Spinal cord (tissue), 10 donors: ENCODE results near the gene BRICD5. TPM values are rescaled to one million over a fixed set of nuclear protein-coding genes. Genes with fewer than 3 reads are reported as not detected.

Source experiments
- DNase-seq, 6 donors: peaks; one replicate each; pipeline versions ENCODE4 v3.0.0 to v3.0.0-alpha.2; 2013 to 2015; ENCODE audit warnings: low spot score in 6 of 6, low read depth in 4 of 6
- H3K27ac ChIP-seq: one replicate; pipeline ENCODE4 v1.5.1; 2013; ENCODE audit warnings: low read depth, low read length, control low read depth
- H3K27me3 ChIP-seq: one replicate; pipeline ENCODE4 v1.6.1; 2013; ENCODE audit warnings: low read length; ENCODE audit not compliant: control insufficient read depth, insufficient read depth
- H3K36me3 ChIP-seq: one replicate; pipeline ENCODE4 v1.6.1; 2013; ENCODE audit warnings: low read length; ENCODE audit not compliant: control insufficient read depth, insufficient read depth
- H3K4me1 ChIP-seq: one replicate; pipeline ENCODE4 v1.6.1; 2013; ENCODE audit warnings: low read length; ENCODE audit not compliant: control insufficient read depth, insufficient read depth
- H3K4me3 ChIP-seq: one replicate; pipeline ENCODE4 v1.5.1; 2013; ENCODE audit warnings: low read depth, low read length, control low read depth
- H3K9me3 ChIP-seq: one replicate; pipeline ENCODE4 v1.6.1; 2013; ENCODE audit warnings: low read length; ENCODE audit not compliant: control insufficient read depth, insufficient read depth
- WGBS: methylation state at CpG from one replicate; pipeline ENCODE4 v1.1.5; 2013; ENCODE audit warnings: missing lambda C conversion rate; ENCODE audit not compliant: insufficient coverage; 5-methylcytosine and 5-hydroxymethylcytosine counted together
- polyA plus RNA-seq, 2 donors: library from polyadenylated mRNA; unstranded; fragments of 120-200 nt; gene quantifications; one replicate each; pipeline ENCODE4 v1.2.1, GENCODE V29; 2013; ENCODE audit not compliant: insufficient read length in 2 of 2
- total RNA-seq, 2 donors: library from RNA; depleted of rRNA in 1 of 2; stranded (reverse); fragments of 120-200 nt in 1 of 2; fragments of >200 nt in 1 of 2; gene quantifications; one replicate each; pipeline versions ENCODE4 v1.2.3 to v1.2.4, GENCODE V29; 2013 to 2014
- donor health status: healthy.

BRICD5 gene
- total and polyA plus RNA-seq, 4 donors, result 5.2 to 30.5 (median 17.5) TPM

- H3K4me1 ChIP-seq, result peaks cover 64% of the 10 kb centered on the region
- H3K27ac ChIP-seq, result peak overlapping the region; percentile 47
- H3K4me3 ChIP-seq, result no peak overlapping the region
- WGBS, result 44% methylated on average over 15 of the region's 20 CpGs
- DNase-seq, result no peak
- H3K36me3 ChIP-seq, result peaks cover 82% of the 10 kb centered on the region
- no peaks in the 10 kb centered on the region for H3K27me3 ChIP-seq
- no peaks in the 10 kb centered on the region for H3K9me3 ChIP-seq
Measured at GRCh38 chr16:2160915-2161551, 49.6 kb downstream of the BRICD5 start.

Other genes with a start within 250 kb of the BRICD5 start
- 1,000 to 10,000 TPM in 1 of 2 donors, 100 to 1,000 TPM in 1; 682 to 1,440 TPM for gene RPS2, start 246.0 kb downstream of the BRICD5 start, total RNA-seq
- 1,000 to 10,000 TPM; 1,742 to 1,957 TPM for gene RPS2, start 246.0 kb downstream of the BRICD5 start, polyA plus RNA-seq
- gene RNF151, start 244.0 kb downstream of the BRICD5 start, total RNA-seq, result not detected
- gene RNF151, start 244.0 kb downstream of the BRICD5 start, polyA plus RNA-seq, result not detected
- 10 to 100 TPM; 12.9 to 31.4 TPM for gene TBL3, start 238.8 kb downstream of the BRICD5 start, total RNA-seq
- 10 to 100 TPM; 32.1 to 39.0 TPM for gene TBL3, start 238.8 kb downstream of the BRICD5 start, polyA plus RNA-seq
- under 1 TPM; 0.40 to 0.72 TPM for gene NOXO1, start 229.4 kb downstream of the BRICD5 start, total RNA-seq
- gene NOXO1, start 229.4 kb downstream of the BRICD5 start, polyA plus RNA-seq, result 1 to 10 TPM; 1.6 to 1.7 TPM
- 10 to 100 TPM in 1 of 2 donors, 1 to 10 TPM in 1; 7.2 to 24.3 TPM for gene GFER, start 226.7 kb downstream of the BRICD5 start, total RNA-seq
- gene GFER, start 226.7 kb downstream of the BRICD5 start, polyA plus RNA-seq, result 10 to 100 TPM; 34.0 to 36.1 TPM
- gene SYNGR3, start 220.9 kb downstream of the BRICD5 start, total RNA-seq, result 10 to 100 TPM; 20.1 to 71.0 TPM
- 100 to 1,000 TPM; 109 to 111 TPM for gene SYNGR3, start 220.9 kb downstream of the BRICD5 start, polyA plus RNA-seq
- gene ZNF598, start 201.0 kb downstream of the BRICD5 start, total RNA-seq, result 1 to 10 TPM; 5.4 to 8.2 TPM
- gene ZNF598, start 201.0 kb downstream of the BRICD5 start, polyA plus RNA-seq, result 10 to 100 TPM; 28.8 to 31.7 TPM
- 1 to 10 TPM in 1 of 2 donors, under 1 TPM in 1; 0.20 to 2.3 TPM for gene NPW, start 191.1 kb downstream of the BRICD5 start, total RNA-seq
- gene NPW, start 191.1 kb downstream of the BRICD5 start, polyA plus RNA-seq, result 1 to 10 TPM in 1 of 2 donors, under 1 TPM in 1; 0.49 to 4.9 TPM
- gene NHERF2, start 184.0 kb downstream of the BRICD5 start, total RNA-seq, result 10 to 100 TPM; 25.6 to 52.0 TPM
- 10 to 100 TPM; 83.5 to 95.7 TPM for gene NHERF2, start 184.0 kb downstream of the BRICD5 start, polyA plus RNA-seq
- 10 to 100 TPM; 19.7 to 42.1 TPM for gene NTHL1, start 163.0 kb downstream of the BRICD5 start, total RNA-seq
- gene NTHL1, start 163.0 kb downstream of the BRICD5 start, polyA plus RNA-seq, result 10 to 100 TPM; 34.3 to 40.1 TPM
- 10 to 100 TPM; 39.6 to 65.8 TPM for gene TSC2, start 162.9 kb downstream of the BRICD5 start, total RNA-seq
- gene TSC2, start 162.9 kb downstream of the BRICD5 start, polyA plus RNA-seq, result 100 to 1,000 TPM; 168 to 231 TPM
- 10 to 100 TPM; 68.1 to 86.2 TPM for gene PKD1, start 75.0 kb downstream of the BRICD5 start, total RNA-seq
- 100 to 1,000 TPM; 201 to 289 TPM for gene PKD1, start 75.0 kb downstream of the BRICD5 start, polyA plus RNA-seq
- 1 to 10 TPM; 6.6 to 8.2 TPM for gene RAB26, start 62.2 kb downstream of the BRICD5 start, total RNA-seq
- gene RAB26, start 62.2 kb downstream of the BRICD5 start, polyA plus RNA-seq, result 10 to 100 TPM; 26.8 to 29.8 TPM
- gene TRAF7, start 55.1 kb downstream of the BRICD5 start, total RNA-seq, result 10 to 100 TPM; 20.4 to 43.1 TPM
- 10 to 100 TPM; 59.7 to 62.6 TPM for gene TRAF7, start 55.1 kb downstream of the BRICD5 start, polyA plus RNA-seq
- gene CASKIN1, start 14.3 kb downstream of the BRICD5 start, total RNA-seq, result 10 to 100 TPM; 10.4 to 29.4 TPM
- gene CASKIN1, start 14.3 kb downstream of the BRICD5 start, polyA plus RNA-seq, result 10 to 100 TPM; 83.0 to 86.2 TPM
- gene MLST8, start 5.4 kb downstream of the BRICD5 start, total RNA-seq, result 10 to 100 TPM; 10.6 to 29.2 TPM
- gene MLST8, start 5.4 kb downstream of the BRICD5 start, polyA plus RNA-seq, result 10 to 100 TPM; 76.6 to 80.9 TPM
- gene PGP, start 4.0 kb upstream of the BRICD5 start, total RNA-seq, result 10 to 100 TPM; 15.9 to 16.9 TPM
- 10 to 100 TPM; 26.7 to 35.7 TPM for gene PGP, start 4.0 kb upstream of the BRICD5 start, polyA plus RNA-seq
- gene E4F1, start 12.7 kb upstream of the BRICD5 start, total RNA-seq, result 10 to 100 TPM; 18.0 to 29.2 TPM
- gene E4F1, start 12.7 kb upstream of the BRICD5 start, polyA plus RNA-seq, result 10 to 100 TPM; 29.7 to 31.9 TPM
- gene DNASE1L2, start 25.6 kb upstream of the BRICD5 start, total RNA-seq, result 1 to 10 TPM; 1.9 to 2.6 TPM
- gene DNASE1L2, start 25.6 kb upstream of the BRICD5 start, polyA plus RNA-seq, result 1 to 10 TPM; 5.2 to 6.1 TPM
- 10 to 100 TPM; 18.8 to 52.6 TPM for gene ECI1, start 40.7 kb upstream of the BRICD5 start, total RNA-seq
- gene ECI1, start 40.7 kb upstream of the BRICD5 start, polyA plus RNA-seq, result 10 to 100 TPM; 55.3 to 58.9 TPM
- gene RNPS1, start 57.3 kb upstream of the BRICD5 start, total RNA-seq, result 100 to 1,000 TPM in 1 of 2 donors, 10 to 100 TPM in 1; 72.7 to 109 TPM
- 100 to 1,000 TPM; 265 to 285 TPM for gene RNPS1, start 57.3 kb upstream of the BRICD5 start, polyA plus RNA-seq
- 10 to 100 TPM; 34.3 to 61.0 TPM for gene ABCA3, start 129.9 kb upstream of the BRICD5 start, total RNA-seq
- 10 to 100 TPM; 87.9 to 88.5 TPM for gene ABCA3, start 129.9 kb upstream of the BRICD5 start, polyA plus RNA-seq
- 1 to 10 TPM; 7.6 to 8.9 TPM for gene CCNF, start 218.6 kb upstream of the BRICD5 start, total RNA-seq
- gene CCNF, start 218.6 kb upstream of the BRICD5 start, polyA plus RNA-seq, result 10 to 100 TPM; 10.4 to 11.6 TPM
- gene TEDC2, start 249.2 kb upstream of the BRICD5 start, total RNA-seq, result 1 to 10 TPM; 4.4 to 8.0 TPM
- 10 to 100 TPM; 12.0 to 12.1 TPM for gene TEDC2, start 249.2 kb upstream of the BRICD5 start, polyA plus RNA-seq